Stimulated activated CD8-positive, alpha-beta memory T cell treated with anti-CD3 and anti-CD28 coated beads, Interleukin-15, amount 100 ng/mL, for 1 hour (primary cell): ENCODE data around the gene DOCK8.

Experiments used
- DNase-seq: peaks from one replicate; pipeline ENCODE4 v3.0.0-alpha.2; 2020; ENCODE audit warnings: low read depth

Gene DOCK8

DNA sequence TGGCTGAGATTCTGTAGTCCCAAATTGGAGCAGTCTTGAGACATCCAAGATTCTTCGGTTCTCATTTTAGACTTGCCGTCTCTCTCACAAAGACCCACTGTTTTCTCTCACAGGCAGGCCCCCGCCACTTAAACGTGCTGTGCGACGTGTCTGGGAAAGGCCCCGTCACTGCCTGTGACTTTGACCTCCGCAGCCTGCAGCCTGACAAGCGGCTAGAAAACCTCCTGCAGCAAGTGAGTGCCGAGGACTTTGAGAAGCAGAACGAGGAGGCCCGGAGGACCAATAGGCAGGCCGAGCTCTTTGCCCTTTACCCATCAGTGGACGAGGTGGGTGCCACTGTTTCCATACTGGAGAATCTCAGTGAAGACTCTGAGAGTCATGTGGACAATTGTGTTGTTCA lies 97.2 kb downstream of the DOCK8 start:
- DNase-seq, result no peak

DNA sequence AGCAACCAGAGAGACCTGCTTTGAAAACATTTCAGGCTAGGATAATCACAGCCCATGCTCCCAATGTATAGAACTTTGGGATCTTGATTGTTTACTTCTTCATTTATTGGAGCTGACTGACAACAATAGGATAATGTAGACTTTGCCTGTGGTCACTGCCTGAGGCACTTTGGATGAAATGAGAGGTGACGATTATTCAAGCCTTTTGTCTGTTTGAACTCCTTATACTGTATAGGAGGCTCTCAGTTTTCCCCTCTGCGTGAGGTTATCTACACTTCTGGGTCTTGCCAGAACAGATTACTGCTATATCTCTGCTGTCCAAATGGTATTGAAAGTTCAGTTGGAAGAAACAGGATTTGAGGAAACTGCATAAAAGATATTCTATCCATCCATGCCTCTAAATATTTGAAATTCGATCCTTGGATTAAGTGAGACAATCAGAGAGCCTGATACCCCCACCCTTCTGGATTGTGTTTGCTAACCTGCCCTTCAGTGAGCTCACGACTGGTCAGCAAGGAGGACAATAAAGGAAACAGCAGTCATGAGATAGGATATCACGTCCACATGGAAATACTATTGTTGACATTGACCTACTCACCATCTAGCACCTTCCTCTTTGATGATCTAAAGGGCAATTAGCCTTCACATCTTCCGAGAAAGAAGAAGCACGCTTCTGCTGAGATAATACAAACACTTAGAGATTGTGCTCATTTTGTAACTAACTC lies 98.1 kb downstream of the DOCK8 start:
- no peak for DNase-seq

DNA sequence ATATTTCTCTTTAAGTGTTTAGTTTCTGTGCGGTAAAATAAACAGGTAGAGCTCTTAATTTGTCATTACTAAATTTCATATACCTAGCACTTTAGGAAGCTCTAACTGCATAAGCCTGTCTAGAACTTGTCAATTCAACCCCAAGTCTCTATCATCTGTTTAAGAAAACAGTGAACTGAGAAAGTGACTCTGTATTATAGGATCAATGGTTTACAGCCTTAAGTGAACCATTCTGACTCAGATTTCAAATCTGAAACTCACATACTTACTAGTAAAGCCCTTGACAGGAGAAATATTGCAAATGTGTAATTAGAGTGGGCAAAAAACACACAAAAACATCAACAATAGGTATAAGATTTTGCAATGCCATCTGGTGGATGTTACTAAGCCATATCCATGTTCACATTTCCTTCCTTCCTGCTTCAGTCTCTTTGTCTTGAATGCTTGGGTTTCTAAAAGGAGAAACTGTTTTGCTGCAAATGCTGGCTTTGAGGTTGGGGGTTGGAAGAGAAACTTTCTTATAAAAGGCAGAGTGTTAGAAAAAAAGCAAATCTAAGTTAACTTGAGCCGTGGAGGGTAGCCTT lies 101.8 kb downstream of the DOCK8 start:
- no peak for DNase-seq

DNA sequence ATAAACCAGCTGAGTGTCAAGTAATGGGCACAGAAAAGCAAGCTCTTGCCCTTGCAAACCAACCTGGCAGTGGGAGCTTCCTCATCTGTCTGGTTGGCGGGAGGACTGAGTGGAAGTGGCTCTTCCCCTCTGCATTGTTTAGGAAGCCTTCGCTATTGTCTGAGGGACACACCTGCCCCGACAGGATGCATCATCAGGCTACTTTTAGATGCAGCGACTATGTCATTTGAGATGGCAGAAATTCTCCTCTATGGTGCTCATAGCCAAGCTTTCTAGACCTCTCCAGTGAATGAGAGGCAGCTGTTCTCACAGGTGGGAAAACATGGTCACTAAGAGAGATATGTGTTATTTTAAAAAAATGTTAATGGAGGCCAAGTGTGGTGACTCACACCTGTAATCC lies 104.0 kb downstream of the DOCK8 start:
- no peak for DNase-seq

DNA sequence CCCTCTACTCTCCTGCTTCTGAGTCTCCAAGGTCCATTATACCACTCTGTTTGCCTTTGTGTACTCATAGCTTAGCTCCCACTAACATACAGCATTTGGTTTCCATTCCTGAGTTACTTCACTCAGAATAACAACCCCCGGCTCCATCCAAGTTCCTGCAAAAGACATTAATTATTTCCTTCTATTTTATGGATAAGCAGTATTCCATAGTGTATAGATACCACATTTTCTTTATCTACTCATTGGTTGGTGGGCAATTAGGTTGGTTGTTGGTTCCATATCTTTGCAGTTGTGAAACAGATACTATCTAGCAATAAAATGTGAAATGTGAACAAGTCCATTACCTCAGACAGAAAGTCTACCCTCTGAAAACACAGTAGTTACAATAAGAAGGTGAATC lies 110.3 kb downstream of the DOCK8 start:
- DNase-seq, result no peak

DNA sequence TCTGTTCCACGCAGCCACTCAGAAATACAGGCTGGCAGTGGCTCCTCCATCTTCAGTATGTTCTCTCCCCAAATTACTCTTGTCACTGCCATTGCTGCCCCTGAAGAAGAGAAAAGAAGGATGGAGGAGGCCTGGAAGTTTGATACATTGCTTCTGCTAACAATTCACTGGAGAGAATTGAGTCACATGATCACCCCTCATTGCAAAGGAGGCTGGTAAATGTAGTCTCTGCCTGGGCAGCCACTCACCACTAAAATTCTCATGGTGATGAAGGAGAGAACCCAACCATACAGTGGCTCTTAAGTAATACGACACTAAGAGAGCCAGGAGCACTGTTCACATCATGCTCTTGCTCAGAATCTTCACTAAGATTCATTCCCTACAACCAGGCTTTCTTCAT lies 112.0 kb downstream of the DOCK8 start:
- no peak for DNase-seq

DNA sequence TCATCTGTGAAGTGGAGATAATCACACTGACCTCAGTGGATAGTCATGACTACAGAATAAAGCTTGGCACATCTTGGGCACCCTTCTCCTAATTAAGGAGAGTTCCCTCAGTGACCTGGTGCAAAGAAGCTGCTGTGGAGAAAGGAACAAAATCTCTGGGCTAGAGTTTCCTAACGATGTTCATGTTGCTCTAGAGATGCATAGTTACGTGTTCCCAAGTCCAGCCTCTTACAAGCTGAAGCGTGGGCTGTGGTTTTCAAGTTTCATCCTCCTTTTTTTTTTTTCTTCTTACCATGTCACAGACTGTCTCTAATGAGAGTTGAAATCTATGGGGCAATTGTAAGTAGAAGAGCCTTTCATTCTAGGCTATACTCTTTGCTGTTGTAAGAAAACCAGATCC lies 113.8 kb downstream of the DOCK8 start:
- no peak for DNase-seq

DNA sequence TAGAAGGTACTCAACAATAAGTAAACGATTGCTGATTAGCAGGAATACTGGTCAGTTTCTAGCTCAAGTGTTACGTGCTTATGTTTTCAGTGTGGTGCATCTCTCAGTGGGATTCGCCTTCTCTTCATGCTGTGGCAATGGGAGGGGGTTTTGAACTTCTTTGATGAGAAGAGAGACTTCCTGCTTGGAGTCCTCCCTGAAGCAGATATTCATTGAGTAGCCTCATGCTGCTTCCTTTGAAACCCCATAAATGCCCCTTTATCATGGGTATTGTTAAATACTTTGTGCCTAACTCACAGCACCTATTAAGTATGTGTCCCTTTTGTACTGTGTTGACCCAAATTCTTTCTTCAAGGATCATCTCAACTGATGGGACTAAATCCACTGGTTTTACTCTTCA lies 116.5 kb downstream of the DOCK8 start:
- no peak for DNase-seq

DNA sequence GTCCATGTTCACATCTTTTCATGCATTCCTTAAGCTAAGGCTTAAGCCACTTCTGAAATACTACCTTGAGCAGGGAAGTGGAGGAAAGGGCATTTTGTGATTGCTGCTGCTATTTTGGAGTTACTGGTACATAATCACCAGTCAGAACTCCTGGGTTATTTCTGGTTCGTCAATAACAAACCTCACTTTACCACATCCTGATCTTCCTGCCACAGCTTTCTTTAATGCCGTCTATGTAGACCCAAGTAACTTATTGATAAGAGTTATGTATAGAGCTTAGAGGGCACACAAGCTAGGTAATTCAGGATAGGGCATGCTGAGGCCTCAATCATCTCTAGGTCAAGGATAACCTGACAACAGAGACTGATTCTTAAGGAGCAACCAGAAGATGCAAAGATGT lies 120.7 kb downstream of the DOCK8 start:
- no peak for DNase-seq

DNA sequence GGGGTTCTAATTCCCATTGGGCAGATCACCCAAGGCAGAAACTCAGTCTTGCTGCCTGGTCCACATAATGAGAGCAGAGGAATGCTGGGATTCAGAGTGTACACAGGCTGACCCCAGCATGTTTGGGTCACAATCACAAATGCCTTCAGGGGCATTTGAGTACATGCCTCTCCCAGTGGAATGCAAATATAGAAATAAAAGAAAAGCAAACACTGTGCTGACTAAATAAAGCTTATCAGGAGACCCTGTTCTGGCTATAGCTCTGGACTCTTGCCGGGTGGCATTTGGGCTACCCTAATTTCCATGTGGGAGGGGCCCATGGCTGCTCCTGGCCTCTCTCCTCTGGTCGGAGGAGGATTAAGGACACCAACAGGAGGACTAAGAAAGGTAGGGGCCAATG lies 121.4 kb downstream of the DOCK8 start:
- no peak for DNase-seq

DNA sequence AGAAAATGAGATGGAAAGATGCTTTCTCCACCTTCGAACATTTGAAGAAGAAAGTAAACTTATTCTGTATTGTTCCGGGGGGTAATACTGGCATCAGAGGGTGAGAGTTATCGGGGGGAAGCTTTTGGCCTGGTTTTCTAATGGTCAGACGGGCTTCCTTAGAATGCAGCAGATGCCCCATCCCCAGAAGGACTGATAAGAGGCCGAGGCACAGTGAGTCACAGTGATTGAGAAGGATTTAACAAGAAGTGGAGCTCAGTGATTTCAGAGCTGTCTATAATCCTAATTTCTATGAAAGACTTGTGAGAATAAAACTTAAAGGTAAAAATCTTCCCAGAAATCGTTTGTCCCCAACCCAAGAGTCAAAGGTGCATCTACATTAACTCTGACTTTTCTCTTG lies 123.9 kb downstream of the DOCK8 start:
- no peak for DNase-seq

DNA sequence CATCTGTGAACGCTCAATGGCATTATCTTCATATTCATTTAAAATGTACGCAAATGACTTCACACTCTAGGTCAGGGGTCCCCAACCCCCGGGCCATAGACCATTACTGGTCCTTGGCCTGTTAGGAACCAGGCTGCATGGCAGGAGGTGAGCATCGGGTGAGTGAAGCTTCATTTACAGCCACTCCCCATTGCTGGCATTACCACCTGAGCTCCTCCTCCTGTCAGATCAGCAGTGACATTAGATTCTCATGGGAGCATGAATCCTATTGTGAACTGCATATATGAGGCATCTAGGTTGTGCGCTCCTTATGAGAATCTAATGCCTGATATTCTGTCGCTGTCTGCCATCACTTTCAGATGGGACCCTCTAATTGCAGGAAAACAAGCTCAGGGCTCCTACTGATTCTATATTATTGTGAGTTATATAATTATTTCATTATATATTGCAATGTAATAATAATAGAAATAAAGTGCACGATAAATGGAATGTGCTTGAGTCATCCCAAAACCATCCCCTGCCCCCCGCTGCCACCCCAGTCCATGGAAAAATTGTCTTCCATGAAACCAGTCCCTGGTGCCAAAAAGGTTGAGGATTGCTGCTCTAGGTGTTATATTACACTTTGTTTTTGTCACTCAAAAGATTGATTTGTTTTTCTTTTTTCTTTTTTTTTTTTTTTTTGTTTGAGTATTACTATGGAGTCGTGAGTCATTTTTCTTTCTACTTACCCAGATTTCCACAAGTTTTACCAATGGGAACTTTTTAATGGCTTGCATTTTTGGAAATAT lies 127.2 kb downstream of the DOCK8 start:
- no peak for DNase-seq

DNA sequence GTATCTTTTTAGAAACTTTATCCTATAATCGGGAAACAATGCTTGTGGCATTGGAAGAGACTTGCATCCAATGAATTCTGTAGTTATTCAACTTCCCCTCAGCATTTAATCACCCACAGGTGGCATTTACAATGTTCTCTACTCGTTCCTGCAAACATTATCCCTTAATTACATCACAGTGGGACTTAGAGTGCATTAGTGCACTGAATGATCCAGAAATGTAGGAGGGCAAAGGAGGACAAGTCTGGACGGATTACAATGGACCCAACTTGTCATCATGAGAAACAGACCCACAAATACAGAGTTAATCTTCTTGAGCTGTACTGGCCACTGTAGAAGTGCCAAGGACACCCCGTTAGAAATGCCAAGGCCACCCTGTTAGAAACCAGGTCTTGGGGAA lies 129.1 kb downstream of the DOCK8 start:
- DNase-seq, result no peak

DNA sequence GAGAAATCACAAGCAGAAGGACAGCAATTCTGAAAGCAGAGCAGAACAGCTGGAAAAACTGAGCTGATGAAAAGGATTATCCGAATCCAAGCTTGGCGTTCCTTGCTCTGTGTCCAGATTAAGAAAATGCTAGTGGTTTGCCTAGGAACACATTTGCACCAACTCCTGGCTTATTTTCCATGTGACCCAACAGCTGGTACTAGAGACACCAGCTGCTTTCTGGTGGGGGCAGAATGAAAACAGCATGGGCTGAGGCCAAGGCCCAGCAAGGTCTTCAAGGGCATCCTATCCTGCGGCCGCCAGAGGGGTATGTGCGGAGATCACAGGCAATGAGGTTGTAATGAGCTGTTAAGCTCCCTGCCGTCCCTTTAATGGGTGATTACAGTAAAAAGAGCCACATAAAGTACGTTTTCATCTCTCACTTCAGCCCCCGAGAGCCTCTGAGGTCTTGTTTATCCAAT lies 131.5 kb downstream of the DOCK8 start:
- DNase-seq, result no peak

DNA sequence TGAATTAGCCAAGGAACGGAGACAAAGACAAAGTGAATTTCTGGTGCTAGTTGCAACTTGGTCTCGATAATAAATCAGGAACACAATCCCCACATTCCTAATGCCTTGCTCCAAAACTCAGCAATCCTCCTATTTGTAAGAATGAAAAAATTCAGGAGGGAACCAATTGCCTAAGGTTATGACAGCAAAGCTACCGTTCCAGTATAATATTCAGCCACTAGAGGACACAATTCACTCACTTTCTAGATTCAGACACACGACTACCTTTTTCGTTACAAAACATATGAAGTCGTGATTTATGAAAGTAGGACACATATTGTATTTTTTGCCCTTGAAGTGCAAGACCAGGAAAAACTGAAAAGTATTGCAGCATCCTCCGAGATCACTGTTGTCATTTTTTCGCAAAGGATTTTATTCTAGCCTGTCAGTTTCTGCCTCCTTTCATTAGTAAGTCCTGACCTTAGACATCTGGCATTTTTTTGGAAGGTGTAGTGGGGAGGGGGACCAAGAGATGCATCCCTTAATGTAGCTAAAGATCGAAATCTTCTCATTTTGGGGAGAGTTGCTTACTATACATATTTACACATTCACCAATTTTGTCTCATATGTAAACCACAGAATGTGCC lies 133.1 kb downstream of the DOCK8 start:
- DNase-seq, result no peak

DNA sequence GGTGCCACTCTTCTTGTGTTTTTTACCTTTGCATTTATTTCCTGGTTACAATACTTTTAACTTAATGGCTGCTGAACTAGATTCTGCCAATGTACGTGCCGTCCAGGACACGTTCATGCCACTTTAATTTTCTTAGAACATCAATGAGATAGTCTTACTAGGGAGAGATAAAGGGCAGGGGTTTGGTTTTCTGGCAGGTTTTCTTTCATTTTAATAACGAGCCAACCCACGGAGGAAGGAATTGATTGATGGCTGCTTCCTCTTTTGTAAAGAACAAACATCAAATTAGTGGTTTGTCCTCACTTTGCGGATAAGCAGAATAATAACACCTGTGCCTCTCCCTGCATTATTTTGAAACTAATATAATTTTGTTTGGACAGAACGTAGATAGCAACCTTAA lies 135.7 kb downstream of the DOCK8 start:
- no peak for DNase-seq

DNA sequence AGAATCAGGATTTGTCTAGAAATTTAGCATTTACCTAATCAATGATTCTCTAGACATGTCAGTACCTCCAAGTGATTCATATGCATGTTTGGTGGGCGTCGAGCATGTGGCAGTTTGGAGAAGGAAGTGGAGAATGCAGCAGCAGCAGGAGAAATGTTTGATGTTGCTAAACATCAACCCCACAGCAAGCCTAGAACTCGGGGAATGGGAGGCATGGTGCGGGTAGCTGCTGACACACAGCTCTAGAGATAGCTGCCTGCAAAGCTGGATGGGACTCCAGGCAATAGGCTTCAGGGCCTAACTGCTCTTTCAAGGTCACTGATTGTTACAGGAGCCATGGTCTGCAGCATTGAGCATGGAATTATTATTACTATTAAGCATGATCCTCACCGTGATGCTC lies 137.3 kb downstream of the DOCK8 start:
- no peak for DNase-seq

DNA sequence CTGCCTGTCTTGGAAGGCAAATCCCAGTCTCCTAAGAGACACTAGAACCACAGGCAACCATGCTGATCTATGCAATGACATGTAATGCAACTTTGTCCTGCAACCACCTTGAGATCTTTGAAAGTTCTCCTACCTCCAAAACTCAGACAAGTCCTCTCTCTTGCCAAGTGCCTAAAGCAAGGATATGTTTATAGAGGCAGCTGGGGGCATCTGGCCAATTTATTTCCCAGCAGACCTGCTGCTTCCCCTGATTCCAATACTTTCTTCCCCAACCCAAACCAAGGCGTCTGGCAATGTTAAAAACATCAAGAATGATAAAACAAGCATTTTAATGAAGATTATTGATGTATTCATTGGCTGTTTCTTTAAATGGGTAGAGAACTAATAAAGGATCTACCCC lies 138.4 kb downstream of the DOCK8 start:
- DNase-seq, result no peak

DNA sequence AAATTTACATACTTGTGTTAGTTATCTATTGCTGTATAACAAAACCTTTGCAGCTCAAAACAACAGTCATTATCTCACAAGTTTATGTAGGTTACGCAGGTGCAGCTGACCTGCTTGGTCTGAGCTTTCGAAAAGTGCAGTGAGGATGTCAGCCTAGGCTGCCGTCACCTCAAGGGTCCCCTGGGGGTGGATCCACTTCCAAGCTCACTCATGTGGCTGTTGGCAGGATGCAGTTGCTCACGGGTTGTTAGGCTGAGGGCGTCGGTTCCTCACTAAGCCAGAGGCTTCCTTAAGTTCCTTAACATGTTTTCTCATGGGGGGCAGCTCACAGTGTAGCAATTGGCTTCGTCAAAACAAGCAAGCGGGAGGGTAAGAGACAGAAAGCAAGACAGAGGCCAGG lies 139.8 kb downstream of the DOCK8 start:
- DNase-seq, result no peak

DNA sequence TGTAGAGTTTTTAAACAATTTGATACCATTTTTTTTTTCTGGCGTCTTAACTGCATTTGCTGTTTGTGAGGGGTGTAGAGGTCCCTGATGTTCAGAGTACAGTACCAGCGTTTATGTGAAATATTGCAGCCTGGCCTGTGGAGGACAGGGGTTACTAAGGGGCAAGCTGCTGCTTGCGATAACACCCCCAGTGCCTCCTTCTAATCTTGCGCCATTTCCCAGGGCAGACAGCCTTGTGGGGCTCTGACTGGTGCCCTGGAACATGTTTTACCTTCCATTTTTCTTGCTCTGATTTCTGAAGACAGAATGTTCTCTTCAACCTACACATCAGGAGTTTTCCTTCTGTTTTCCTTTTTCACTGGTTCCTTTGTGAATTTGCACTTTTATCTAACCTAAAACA lies 142.9 kb downstream of the DOCK8 start:
- no peak for DNase-seq

DNA sequence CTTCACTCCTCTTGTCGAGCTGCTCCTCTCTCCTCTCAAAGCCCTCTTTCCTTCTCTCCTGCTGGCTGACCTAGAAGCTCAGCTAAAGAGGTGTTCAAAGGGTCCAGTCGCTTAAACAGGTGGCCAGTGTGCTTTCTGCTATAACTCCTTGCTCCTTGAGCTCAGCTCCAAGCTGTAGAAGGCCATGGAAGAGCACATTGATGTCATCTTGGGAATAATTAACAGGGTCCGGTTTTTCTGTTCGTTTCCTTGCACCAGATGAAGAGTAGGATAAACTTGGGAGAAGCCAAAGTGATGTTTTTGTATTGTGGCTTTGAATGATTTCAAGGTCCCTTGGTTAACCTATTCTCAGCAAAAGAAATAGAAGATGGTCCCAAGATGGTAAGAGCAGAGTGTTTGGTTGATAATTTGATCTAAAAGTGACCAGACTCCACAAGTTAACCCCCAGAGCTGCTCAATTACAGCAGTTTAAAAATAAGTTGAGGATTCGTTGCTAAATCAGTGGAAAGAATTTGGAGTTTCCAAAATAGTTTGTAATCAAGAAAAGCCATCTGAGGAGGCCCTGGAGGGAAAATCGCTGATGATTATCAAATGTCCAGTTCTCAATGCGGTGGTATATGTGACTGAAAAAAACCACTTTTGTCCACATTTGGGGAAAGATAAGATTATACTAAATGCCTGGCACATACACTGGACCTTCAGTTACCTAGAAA lies 148.1 kb downstream of the DOCK8 start:
- DNase-seq, result no peak

DNA sequence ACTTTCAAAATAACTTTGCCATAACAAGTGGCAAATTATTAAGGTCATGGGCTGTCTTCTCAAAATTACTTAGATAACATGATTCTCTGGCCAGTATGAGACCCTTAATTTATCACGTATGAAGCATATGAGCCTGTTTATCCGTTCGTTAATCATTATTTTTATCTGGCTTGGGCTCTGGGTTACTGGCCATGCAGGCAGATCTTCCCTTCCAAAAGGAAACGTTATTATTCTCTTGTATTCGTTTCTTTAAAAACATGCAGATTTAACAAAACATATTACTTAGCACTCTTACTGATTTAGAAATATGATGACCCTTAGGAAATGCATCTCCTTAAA lies 148.6 kb downstream of the DOCK8 start:
- no peak for DNase-seq
